Stimulated activated CD4-positive, alpha-beta T cell treated with anti-CD3 and anti-CD28 coated beads, Interleukin-2, amount 100 ng/mL, for 4 hours (primary cell): Measurements from ENCODE around the gene HIGD2A.
A peak's percentile ranks its signal among the peaks of the same experiment; 100 is the strongest.

Experiments used
- DNase-seq: peaks from one replicate; pipeline ENCODE4 v3.0.0-alpha.2; 2020; ENCODE audit warnings: low read depth

Gene HIGD2A

GRCh38 chr5:176415952-176416924 lies 27.7 kb downstream of the HIGD2A start, which contains the start of gene CLTB:
TSS of gene CLTB (minus strand) at chr5:176416539. CDS start at chr5:176416363, 176 bp downstream.
- peak; percentile 85 for DNase-seq

DNA sequence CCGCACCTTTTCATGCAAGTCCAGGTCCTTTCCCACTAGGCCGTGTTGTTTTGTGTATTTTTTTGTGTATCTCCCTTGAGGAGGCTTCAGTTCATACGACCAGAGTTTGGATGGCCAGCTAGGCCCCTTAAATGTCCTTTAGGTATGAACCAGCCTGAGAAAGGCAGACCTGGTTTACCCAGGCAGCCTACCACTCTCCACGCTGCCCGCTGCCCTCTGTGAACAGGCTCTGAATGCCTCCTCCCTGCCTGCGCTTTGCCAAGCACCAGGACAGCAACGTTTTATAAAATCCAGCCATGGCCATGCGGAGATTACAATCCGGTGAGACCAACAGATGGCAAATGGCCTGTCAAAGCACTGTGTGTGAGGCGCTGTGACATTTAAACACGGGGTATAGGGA lies 28.4 kb downstream of the HIGD2A start:
- no peak for DNase-seq

GRCh38 chr5:176418251-176418650 lies 29.7 kb downstream of the HIGD2A start:
- DNase-seq: no peak

DNA sequence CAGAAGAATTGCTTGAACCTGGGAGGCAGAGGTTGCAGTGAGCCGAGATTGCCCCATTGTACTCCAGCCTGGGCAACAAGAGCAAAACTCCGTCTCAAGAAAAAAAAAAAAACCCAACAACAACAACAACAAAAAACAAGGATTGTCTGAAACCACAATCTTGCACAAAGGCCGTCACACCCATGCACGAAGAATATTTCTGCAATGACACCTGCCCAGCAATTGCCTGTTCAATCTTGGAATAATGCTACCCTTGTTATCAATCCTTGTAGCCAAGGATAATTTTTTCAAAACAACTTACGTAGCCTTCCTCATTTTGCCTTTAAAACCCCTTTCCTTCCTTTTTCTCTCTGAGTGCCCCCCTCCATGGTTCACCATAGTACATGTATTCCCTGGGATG lies 31.5 kb downstream of the HIGD2A start:
- no peak for DNase-seq

GRCh38 chr5:176420972-176421544 lies 32.5 kb downstream of the HIGD2A start:
- DNase-seq: no peak

DNA sequence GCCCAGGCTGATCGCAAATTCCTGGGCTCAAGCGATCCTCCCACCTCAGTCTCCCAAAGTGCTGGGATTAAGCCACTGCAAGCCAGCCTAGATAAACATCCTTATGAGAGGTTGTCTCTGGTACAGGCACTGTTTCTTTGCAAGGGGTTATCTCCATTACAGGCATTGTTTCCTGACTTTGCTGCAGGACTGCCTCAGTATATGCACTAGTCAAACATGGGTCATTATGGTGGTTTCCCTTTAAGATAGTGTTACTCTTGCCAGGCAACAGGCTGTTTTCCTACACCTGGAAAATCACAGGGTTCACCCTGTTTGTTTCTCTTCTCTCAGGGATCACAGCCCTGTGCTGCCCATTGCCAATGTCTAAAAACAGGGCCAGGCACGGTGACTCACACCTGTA lies 35.6 kb downstream of the HIGD2A start:
- no peak for DNase-seq

- no peak for DNase-seq
Measured at GRCh38 chr5:176425138-176425537, 36.6 kb downstream of the HIGD2A start.

- DNase-seq: no peak
Measured at GRCh38 chr5:176425791-176426190, 37.2 kb downstream of the HIGD2A start.

- DNase-seq: no peak
Measured at GRCh38 chr5:176426876-176427275, 38.3 kb downstream of the HIGD2A start.

DNA sequence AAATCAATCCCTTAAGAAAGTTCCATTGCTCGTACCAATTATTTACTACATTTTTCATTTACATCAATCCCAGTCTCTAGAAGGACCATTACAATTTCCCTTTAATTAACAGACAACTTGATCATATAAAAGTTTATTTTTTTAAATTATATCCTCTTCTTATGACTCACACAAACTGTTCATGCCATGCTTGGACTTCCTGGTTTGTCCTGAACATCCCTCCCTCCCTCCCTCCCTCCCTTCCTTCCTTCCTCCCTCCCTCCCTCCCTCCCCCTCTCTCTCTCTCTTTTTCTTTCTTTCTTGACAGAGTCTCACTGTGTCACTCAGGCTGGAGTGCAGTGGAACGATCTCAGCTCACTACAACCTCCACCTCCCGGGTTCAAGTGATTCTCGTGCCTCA lies 39.4 kb downstream of the HIGD2A start:
- DNase-seq: no peak

- DNase-seq: no peak
Measured at GRCh38 chr5:176429972-176430371, 41.4 kb downstream of the HIGD2A start.

DNA sequence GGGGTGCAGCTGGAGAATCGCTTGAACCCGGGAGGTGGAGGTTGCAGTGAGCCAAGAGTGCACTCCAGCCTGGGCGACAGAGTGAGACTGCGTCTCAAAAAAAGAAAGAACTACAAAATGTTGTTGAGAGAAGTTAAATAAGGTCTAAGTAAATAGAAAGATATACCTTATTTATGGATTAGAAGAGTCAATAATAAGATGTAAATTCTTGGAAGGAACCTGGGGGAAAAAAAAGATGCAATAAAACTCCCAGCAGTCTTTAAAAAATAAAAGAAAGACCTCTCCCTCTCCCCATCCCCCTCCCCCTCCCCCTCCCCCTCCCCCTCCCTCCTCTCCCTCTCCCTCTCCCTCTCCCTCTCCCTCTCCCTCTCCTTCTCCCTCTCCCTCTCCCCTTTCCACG lies 44.2 kb downstream of the HIGD2A start:
- no peak for DNase-seq

DNA sequence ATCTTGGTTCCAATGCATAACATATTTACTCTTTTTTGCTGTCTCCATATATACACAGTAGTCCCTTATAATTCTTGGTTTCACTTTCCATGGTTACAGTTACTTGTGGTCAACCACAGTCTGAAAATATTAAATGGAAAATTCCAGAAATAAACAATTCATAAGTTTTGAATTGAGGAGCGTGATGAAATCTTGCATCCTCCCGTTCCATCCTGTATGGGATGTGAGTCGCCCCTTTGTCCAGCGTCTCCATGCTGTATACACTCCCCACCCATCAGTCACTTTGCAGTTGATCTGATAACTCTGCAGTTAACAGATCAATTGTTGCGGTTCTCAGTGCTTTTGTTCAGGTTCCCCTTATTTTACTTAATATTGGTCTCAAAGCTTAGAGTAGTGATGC lies 48.1 kb downstream of the HIGD2A start:
- DNase-seq: no peak

DNA sequence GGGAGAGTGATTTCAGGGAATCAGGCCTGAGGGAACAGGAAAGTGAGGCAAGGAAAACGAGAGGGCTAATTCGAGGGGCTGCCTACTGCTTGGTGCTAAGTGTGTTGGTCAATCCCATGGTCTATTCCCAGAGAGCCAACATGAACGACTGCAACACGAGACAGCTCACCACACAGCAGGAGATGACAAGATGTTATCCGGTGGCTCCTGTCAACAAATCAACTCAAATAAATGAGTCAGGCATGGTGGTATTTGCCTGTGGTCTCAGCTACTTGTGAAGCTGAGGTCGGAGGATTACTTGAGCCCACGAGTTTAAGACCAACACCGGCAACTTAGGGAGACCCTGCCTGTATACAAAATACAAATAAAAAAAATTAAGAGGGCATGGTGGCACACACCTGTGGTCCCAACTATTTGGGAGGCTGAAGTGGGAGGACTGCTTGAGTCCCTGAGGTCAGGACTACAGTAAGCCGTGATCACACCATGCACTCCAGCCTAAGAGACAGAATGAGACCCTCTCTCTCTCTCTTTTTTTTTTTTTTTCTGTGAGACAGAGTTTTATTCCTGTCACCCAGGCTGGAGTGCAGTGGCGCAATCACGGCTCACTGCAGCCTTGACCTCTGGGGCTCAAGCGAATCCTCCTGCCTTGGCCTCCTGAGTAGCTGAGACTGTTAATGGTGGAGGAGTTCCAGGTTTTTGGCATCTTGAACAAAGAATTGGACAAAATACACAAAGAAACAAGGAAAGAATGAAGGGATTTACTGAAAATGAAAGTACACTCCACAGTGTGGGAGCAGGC lies 50.6 kb downstream of the HIGD2A start:
- DNase-seq: no peak
